SK-N-DZ (cell line): Measurements from ENCODE around the gene DAZ1. TPM values are rescaled to one million over a fixed set of nuclear protein-coding genes. Genes with fewer than 3 reads are reported as not detected.
"Not testable (repeated sequence)": the region's sequence is repeated elsewhere in the genome, so short reads cannot be mapped to it uniquely, and the experiment has no call there.

Experiments
- DNase-seq: peaks from one replicate; pipeline ENCODE4 v3.0.0-alpha.2; 2015; ENCODE audit warnings: low spot score
- polyA plus RNA-seq, 2 experiments: library from polyadenylated mRNA; depleted of rRNA; stranded (reverse); fragments of >200 nt; gene quantifications; 2 replicates each; pipeline ENCODE4 v1.2.3, GENCODE V29; 2014

DAZ1 gene
- not detected in 2 replicates for polyA plus RNA-seq (2014; cell fraction: cytosol; rRNA removed)
- polyA plus RNA-seq (2014; cell fraction: nucleus; rRNA removed): not detected in 2 replicates

DNA sequence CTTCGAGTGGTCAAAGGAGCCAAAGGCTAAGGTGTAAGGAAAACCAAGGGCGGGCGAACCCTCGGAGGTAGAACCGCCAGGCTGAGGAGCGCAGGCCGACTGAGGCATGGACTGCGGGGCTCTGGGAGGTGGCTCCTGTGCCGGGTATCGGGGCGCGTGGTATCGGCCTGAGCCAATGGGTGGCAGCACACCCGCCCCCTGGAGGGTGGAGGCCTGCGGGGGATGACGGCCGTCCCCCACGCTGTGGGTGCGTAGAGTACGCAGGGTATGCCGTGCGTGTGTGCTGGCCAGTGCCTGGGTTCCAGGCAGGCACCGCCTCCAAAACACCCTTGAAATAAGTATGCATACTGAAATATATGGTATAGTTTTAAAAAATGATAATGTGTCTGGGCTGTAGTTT, at the start of gene DAZ1:
Gene DAZ1, minus strand, starts transcription at position 101 of the 400 bp plus-strand sequence. CDS start 208 bp downstream, outside the sequence.
- DNase-seq: not testable (repeated sequence)

DNA sequence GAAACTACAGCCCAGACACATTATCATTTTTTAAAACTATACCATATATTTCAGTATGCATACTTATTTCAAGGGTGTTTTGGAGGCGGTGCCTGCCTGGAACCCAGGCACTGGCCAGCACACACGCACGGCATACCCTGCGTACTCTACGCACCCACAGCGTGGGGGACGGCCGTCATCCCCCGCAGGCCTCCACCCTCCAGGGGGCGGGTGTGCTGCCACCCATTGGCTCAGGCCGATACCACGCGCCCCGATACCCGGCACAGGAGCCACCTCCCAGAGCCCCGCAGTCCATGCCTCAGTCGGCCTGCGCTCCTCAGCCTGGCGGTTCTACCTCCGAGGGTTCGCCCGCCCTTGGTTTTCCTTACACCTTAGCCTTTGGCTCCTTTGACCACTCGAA, 20.4 kb upstream of the DAZ1 start, which contains the start of gene DAZ2:
Gene DAZ2, plus strand, starts transcription at position 301 of the 400 bp plus-strand sequence. CDS start 208 bp downstream, outside the sequence.
- not testable (repeated sequence) for DNase-seq

- DNase-seq: not testable (repeated sequence)
Observed at GRCh38 chrY:23210681-23211080, 11.9 kb upstream of the DAZ1 start.

DNA sequence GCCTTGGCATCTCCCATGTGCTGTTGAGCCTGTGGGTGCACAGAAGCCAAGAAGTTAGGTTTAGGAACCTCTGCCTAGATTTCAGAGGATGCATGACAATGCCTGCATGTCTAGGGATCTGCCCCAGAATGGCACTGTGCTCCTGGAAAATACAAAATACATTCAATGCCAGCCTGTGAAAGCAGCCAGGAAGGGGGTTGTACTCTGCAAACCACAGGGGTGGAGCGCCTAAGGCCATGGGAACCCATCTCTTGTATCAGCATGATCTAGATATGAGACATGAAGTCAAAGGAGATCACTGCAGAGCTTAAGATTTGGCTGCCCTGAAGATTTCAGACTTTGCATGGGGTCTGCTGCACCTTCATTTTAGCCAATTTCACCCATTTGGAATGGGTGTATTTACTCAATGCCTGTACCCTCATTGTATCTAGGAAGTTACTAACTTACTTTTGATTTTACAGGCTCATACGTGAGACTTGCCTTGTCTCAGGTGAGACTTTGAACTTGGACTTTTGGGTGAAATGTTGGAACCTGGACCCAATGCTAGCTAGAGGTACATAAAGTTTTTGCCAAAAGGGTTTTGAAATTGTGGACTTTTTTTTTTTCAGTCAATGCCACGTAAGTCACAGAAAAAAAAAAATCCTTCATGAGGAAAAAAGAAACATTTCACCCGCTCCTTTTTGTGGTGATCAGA, 11.1 kb upstream of the DAZ1 start:
- not testable (repeated sequence) for DNase-seq

DNA sequence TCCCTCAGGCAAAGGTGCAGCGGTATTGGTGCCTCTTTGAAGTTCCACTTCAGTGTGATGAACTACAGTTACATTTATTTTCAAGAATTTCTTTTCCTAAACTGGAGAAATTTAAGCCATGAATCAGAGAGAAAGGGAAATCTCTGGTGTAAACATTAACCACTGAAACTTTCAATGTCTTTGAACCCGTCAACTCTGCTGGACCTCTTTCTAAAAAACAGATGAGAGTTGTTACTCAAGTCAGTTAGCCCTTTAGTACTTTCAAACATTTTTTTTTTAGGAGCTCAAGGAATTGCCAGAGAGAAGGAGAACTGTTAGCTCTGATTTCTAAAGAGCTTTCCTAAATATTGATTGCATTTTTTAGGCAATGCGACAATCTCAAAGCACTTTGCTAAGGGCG, 8.6 kb upstream of the DAZ1 start:
- DNase-seq: not testable (repeated sequence)
